Brain microvascular endothelial cell (primary cell): ENCODE results near the gene NELFCD.

ENCODE experiments used
- DNase-seq: peaks from one replicate; pipeline ENCODE4 v3.0.0-alpha.2; 2020
- H3K27ac ChIP-seq: fragments of 250-450 bp; sonication (Bioruptor Pico); 2 replicates; pipeline ENCODE4 v1.5.1; 2020; ENCODE audit warnings: mild to moderate bottlenecking, moderate library complexity
- H3K27me3 ChIP-seq: fragments of 250-450 bp; sonication (Bioruptor Pico); replicated peaks from 2 replicates; pipeline ENCODE4 v1.5.1; 2020; ENCODE audit warnings: mild to moderate bottlenecking
- H3K36me3 ChIP-seq: fragments of 250-450 bp; sonication (Bioruptor Pico); replicated peaks from 2 replicates; pipeline ENCODE4 v1.5.1; 2020; ENCODE audit warnings: mild to moderate bottlenecking
- H3K4me3 ChIP-seq: 2 replicates; pipeline ENCODE4 v1.5.1; 2011; ENCODE audit warnings: low read depth, mild to moderate bottlenecking, control low read depth, low read length, moderate library complexity
- CTCF ChIP-seq: IDR thresholded peaks from 2 replicates; pipeline ENCODE4 v1.5.1; 2011; ENCODE audit warnings: low read depth, mild to moderate bottlenecking, moderate library complexity, low read length, control low read depth, inconsistent platforms; ENCODE audit errors: missing control alignments
- in situ Hi-C: cut with HindIII; loops from 2 replicates; pipeline ENCODE4 v1.10.0; 2017; ENCODE audit warnings: low sequenced_read_pairs, low pct_ligation_motif_present

NELFCD gene

GRCh38 chr20:58969439-58969838, 11.6 kb upstream of the NELFCD start:
- Histone ChIP-seq H3K36me3 (no peaks in the 10 kb centered on the region), H3K4me3 (no peak overlapping the region), H3K27ac (no peak overlapping the region), H3K27me3 (no peaks in the 10 kb centered on the region)
- DNase-seq: no peak
- in situ Hi-C loops: no loop called here
- TF ChIP-seq CTCF: no peak

GRCh38 chr20:58970146-58970545, 10.9 kb upstream of the NELFCD start:
- Histone ChIP-seq H3K36me3 (no peaks in the 10 kb centered on the region), H3K27ac (no peak overlapping the region), H3K27me3 (no peaks in the 10 kb centered on the region), H3K4me3 (no peak overlapping the region)
- no peak for DNase-seq
- no peak for TF ChIP-seq CTCF
- in situ Hi-C loops: no loop called here

- H3K36me3 ChIP-seq: no peaks in the 10 kb centered on the region
- no peaks in the 10 kb centered on the region for H3K27me3 ChIP-seq
- no peak for TF ChIP-seq CTCF
- no peak overlapping the region for H3K27ac ChIP-seq
- no peak for DNase-seq
- in situ Hi-C loops: no loop called here
- no peak overlapping the region for H3K4me3 ChIP-seq
These were observed 9.6 kb upstream of the NELFCD start for GRCh38 chr20:58971429-58971828.

- H3K27ac ChIP-seq: no peak overlapping the region
- no peak overlapping the region for H3K4me3 ChIP-seq
- no peaks in the 10 kb centered on the region for H3K27me3 ChIP-seq
- no peaks in the 10 kb centered on the region for H3K36me3 ChIP-seq
- no peak for DNase-seq
- no peak for TF ChIP-seq CTCF
- in situ Hi-C loops: no loop called here
These were observed 7.9 kb upstream of the NELFCD start for GRCh38 chr20:58973179-58973578.

- no peak overlapping the region for H3K4me3 ChIP-seq
- no peak overlapping the region for H3K27ac ChIP-seq
- no peaks in the 10 kb centered on the region for H3K27me3 ChIP-seq
- in situ Hi-C loops: no loop called here
- no peaks in the 10 kb centered on the region for H3K36me3 ChIP-seq
- DNase-seq: no peak
- no peak for TF ChIP-seq CTCF
These were observed 7.2 kb upstream of the NELFCD start for GRCh38 chr20:58973866-58974265.

- no peak for DNase-seq
- H3K27me3 ChIP-seq: no peaks in the 10 kb centered on the region
- in situ Hi-C loops: no loop called here
- H3K36me3 ChIP-seq: no peaks in the 10 kb centered on the region
- TF ChIP-seq CTCF: no peak
- H3K27ac ChIP-seq: no peak overlapping the region
- H3K4me3 ChIP-seq: no peak overlapping the region
These were observed 5.7 kb upstream of the NELFCD start for GRCh38 chr20:58975353-58975752.
